Measurements from ENCODE around the gene CAMTA2. TPM values are rescaled to one million over a fixed set of nuclear protein-coding genes. Genes with fewer than 3 reads are reported as not detected.

CAMTA2 gene
- total and polyA plus RNA-seq, 2 donors from 2014 or later: 40.1 to 47.1 TPM

DNA sequence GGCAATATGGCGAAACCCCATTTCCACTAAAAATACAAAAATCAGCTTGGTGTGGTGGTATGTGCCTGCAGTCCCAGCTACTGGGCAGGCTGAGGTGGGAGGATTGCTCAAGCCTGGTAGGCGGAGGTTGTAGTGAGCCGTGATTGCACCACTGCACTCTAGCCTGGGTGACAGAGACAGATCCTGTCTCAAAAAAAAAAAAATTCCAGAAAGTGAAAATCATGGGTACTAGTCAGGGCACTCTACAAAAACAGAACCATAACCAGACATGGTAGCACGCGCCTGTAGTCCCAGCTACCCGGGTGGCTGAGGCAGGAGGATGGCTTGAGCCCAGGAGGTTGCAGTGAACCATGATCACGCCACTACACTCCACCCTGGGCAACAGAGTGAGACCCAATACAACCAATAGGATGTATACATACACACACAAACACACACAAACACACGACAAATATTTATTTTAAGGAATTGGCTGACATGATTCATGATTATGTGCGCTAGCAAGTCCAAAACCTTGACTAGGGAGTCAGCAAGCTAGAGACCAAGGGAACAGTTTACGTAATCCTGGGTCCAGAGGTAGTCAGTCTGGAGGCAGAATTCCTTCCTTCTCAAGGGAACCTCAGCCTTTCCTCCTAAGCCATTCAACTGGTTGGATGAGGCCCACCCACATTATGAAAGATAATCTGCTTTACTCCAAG lies 67.0 kb downstream of the CAMTA2 start:
- Histone ChIP-seq H3K27ac (ENCODE audit: low read depth in 2 of 2, low read length in 2 of 2) (no peak overlapping the region), H3K27me3 (ENCODE audit: control insufficient read depth, insufficient read depth, low read length) (no peaks in the 10 kb centered on the region), H3K4me3 (ENCODE audit: low read length in 3 of 3) (no peak overlapping the region), H3K4me1 (ENCODE audit: control insufficient read depth in 2 of 3, insufficient read depth in 2 of 3, low read depth in 1 of 3, low read length in 3 of 3) (no peaks in the 10 kb centered on the region), H3K9me3 (ENCODE audit: control insufficient read depth in 2 of 3, insufficient read depth in 1 of 3, low read length in 3 of 3) (no peaks in the 10 kb centered on the region), H3K9ac (ENCODE audit: low read length in 3 of 3) (no peak overlapping the region), H3K36me3 (ENCODE audit: control insufficient read depth in 2 of 3, insufficient read depth in 3 of 3, low read length in 3 of 3) (no peaks in the 10 kb centered on the region)
- TF ChIP-seq, protein P1, sequence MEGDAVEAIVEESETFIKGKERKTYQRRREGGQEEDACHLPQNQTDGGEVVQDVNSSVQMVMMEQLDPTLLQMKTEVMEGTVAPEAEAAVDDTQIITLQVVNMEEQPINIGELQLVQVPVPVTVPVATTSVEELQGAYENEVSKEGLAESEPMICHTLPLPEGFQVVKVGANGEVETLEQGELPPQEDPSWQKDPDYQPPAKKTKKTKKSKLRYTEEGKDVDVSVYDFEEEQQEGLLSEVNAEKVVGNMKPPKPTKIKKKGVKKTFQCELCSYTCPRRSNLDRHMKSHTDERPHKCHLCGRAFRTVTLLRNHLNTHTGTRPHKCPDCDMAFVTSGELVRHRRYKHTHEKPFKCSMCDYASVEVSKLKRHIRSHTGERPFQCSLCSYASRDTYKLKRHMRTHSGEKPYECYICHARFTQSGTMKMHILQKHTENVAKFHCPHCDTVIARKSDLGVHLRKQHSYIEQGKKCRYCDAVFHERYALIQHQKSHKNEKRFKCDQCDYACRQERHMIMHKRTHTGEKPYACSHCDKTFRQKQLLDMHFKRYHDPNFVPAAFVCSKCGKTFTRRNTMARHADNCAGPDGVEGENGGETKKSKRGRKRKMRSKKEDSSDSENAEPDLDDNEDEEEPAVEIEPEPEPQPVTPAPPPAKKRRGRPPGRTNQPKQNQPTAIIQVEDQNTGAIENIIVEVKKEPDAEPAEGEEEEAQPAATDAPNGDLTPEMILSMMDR (IDR thresholded peaks at IDR 0.05; ENCODE audit: borderline replicate concordance, extremely low read depth, insufficient read depth): no peak
- DNase-seq: no peak
- no peak for FAIRE-seq
- intact Hi-C loops (cut with DNase I): no loop called here

DNA sequence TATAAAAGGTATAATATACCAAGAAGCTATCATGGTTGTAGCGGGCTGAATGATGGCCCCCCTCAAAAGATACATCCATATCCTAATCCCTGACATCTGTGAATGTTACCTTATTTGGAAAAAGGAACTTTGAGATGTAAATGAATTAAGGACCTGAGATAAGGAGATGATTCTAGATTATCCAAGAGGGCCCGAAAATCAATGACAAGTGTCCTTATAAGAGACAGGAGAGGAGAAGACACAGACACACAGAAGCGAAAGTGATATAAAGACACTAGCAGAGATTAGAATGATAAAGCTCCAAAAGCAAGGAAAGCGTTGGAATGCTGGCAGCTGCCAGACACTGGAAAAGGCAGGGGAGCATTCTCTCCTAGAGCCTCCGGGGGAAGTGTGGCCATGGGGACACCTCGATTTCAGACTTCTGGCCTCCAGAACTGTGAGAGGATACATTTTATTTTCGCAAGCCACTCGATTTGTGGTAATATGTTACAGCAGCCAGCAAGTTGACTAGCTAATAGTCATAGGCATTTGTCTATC lies 67.9 kb downstream of the CAMTA2 start:
- Histone ChIP-seq H3K27ac (ENCODE audit: low read depth in 2 of 2, low read length in 2 of 2) (no peak overlapping the region), H3K9ac (ENCODE audit: low read length in 3 of 3) (no peak overlapping the region), H3K9me3 (ENCODE audit: control insufficient read depth in 2 of 3, insufficient read depth in 1 of 3, low read length in 3 of 3) (no peaks in the 10 kb centered on the region), H3K27me3 (ENCODE audit: control insufficient read depth, insufficient read depth, low read length) (no peaks in the 10 kb centered on the region), H3K4me1 (ENCODE audit: control insufficient read depth in 2 of 3, insufficient read depth in 2 of 3, low read depth in 1 of 3, low read length in 3 of 3) (no peaks in the 10 kb centered on the region), H3K36me3 (ENCODE audit: control insufficient read depth in 2 of 3, insufficient read depth in 3 of 3, low read length in 3 of 3) (no peaks in the 10 kb centered on the region), H3K4me3 (ENCODE audit: low read length in 3 of 3) (no peak overlapping the region)
- DNase-seq: no peak
- FAIRE-seq: no peak
- TF ChIP-seq, protein P1 (IDR thresholded peaks at IDR 0.05; ENCODE audit: borderline replicate concordance, extremely low read depth, insufficient read depth): no peak
- intact Hi-C loops (cut with DNase I): no loop called here

Small RNAs within 50 kb of the gene (microRNA-seq; reads per million reads assigned to microRNA genes)
- gene MIR6864 (not detected), gene MIR6865 (not detected)

Other genes starting within 250 kb of the CAMTA2 start
- gene ZMYND15, start 247.8 kb downstream of the CAMTA2 start, total RNA-seq: 5.1 TPM
- 1.3 TPM for gene ZMYND15, start 247.8 kb downstream of the CAMTA2 start, polyA plus RNA-seq (ENCODE audit: insufficient read depth, low read depth, low replicate concordance)
- gene CXCL16, start 247.7 kb downstream of the CAMTA2 start, total RNA-seq: 83.0 TPM
- gene CXCL16, start 247.7 kb downstream of the CAMTA2 start, polyA plus RNA-seq (ENCODE audit: insufficient read depth, low read depth, low replicate concordance): 22.5 TPM
- 0.88 TPM for gene TM4SF5, start 215.8 kb downstream of the CAMTA2 start, total RNA-seq
- gene TM4SF5, start 215.8 kb downstream of the CAMTA2 start, polyA plus RNA-seq (ENCODE audit: insufficient read depth, low read depth, low replicate concordance): 31.3 TPM
- 3.0 TPM for gene VMO1, start 201.3 kb downstream of the CAMTA2 start, total RNA-seq
- 2.5 TPM for gene VMO1, start 201.3 kb downstream of the CAMTA2 start, polyA plus RNA-seq (ENCODE audit: insufficient read depth, low read depth, low replicate concordance)
- gene GLTPD2, start 198.7 kb downstream of the CAMTA2 start, total RNA-seq: 0.35 TPM
- gene GLTPD2, start 198.7 kb downstream of the CAMTA2 start, polyA plus RNA-seq (ENCODE audit: insufficient read depth, low read depth, low replicate concordance): 12.5 TPM
- 103 TPM for gene PSMB6, start 191.5 kb downstream of the CAMTA2 start, total RNA-seq
- 317 TPM for gene PSMB6, start 191.5 kb downstream of the CAMTA2 start, polyA plus RNA-seq (ENCODE audit: insufficient read depth, low read depth, low replicate concordance)
- gene PLD2, start 180.5 kb downstream of the CAMTA2 start, total RNA-seq: 45.4 TPM
- gene PLD2, start 180.5 kb downstream of the CAMTA2 start, polyA plus RNA-seq (ENCODE audit: insufficient read depth, low read depth, low replicate concordance): 9.2 TPM
- 118 TPM for gene MINK1, start 154.3 kb downstream of the CAMTA2 start, total RNA-seq
- 21.2 TPM for gene MINK1, start 154.3 kb downstream of the CAMTA2 start, polyA plus RNA-seq (ENCODE audit: insufficient read depth, low read depth, low replicate concordance)
- gene C17orf107, start 88.1 kb downstream of the CAMTA2 start, total RNA-seq: 4.4 TPM
- gene C17orf107, start 88.1 kb downstream of the CAMTA2 start, polyA plus RNA-seq (ENCODE audit: insufficient read depth, low read depth, low replicate concordance): 2.5 TPM
- gene CHRNE, start 84.6 kb downstream of the CAMTA2 start, total RNA-seq: 1.3 TPM
- 0.82 TPM for gene CHRNE, start 84.6 kb downstream of the CAMTA2 start, polyA plus RNA-seq (ENCODE audit: insufficient read depth, low read depth, low replicate concordance)
- gene GP1BA, start 55.4 kb downstream of the CAMTA2 start, total RNA-seq: not detected
- not detected for gene GP1BA, start 55.4 kb downstream of the CAMTA2 start, polyA plus RNA-seq (ENCODE audit: insufficient read depth, low read depth, low replicate concordance)
- 60.0 TPM for gene SLC25A11, start 47.6 kb downstream of the CAMTA2 start, total RNA-seq
- 173 TPM for gene SLC25A11, start 47.6 kb downstream of the CAMTA2 start, polyA plus RNA-seq (ENCODE audit: insufficient read depth, low read depth, low replicate concordance)
- gene RNF167, start 47.4 kb downstream of the CAMTA2 start, total RNA-seq: 95.0 TPM
- 188 TPM for gene RNF167, start 47.4 kb downstream of the CAMTA2 start, polyA plus RNA-seq (ENCODE audit: insufficient read depth, low read depth, low replicate concordance)
- 496 TPM for gene PFN1, start 39.1 kb downstream of the CAMTA2 start, total RNA-seq
- gene PFN1, start 39.1 kb downstream of the CAMTA2 start, polyA plus RNA-seq (ENCODE audit: insufficient read depth, low read depth, low replicate concordance): 614 TPM
- 6.9 TPM for gene ENO3, start 36.6 kb downstream of the CAMTA2 start, total RNA-seq
- 17.8 TPM for gene ENO3, start 36.6 kb downstream of the CAMTA2 start, polyA plus RNA-seq (ENCODE audit: insufficient read depth, low read depth, low replicate concordance)
- gene SPAG7, start 19.9 kb downstream of the CAMTA2 start, total RNA-seq: 73.6 TPM
- 157 TPM for gene SPAG7, start 19.9 kb downstream of the CAMTA2 start, polyA plus RNA-seq (ENCODE audit: insufficient read depth, low read depth, low replicate concordance)
- 1.5 TPM for gene INCA1, start 9.8 kb upstream of the CAMTA2 start, total RNA-seq
- 1.6 TPM for gene INCA1, start 9.8 kb upstream of the CAMTA2 start, polyA plus RNA-seq (ENCODE audit: insufficient read depth, low read depth, low replicate concordance)
- 168 TPM for gene KIF1C, start 10.3 kb upstream of the CAMTA2 start, total RNA-seq
- gene KIF1C, start 10.3 kb upstream of the CAMTA2 start, polyA plus RNA-seq (ENCODE audit: insufficient read depth, low read depth, low replicate concordance): 69.6 TPM
- gene SLC52A1, start 47.8 kb upstream of the CAMTA2 start, total RNA-seq: 0.19 TPM
- 0.90 TPM for gene SLC52A1, start 47.8 kb upstream of the CAMTA2 start, polyA plus RNA-seq (ENCODE audit: insufficient read depth, low read depth, low replicate concordance)
- 10.0 TPM for gene ZFP3, start 90.8 kb upstream of the CAMTA2 start, total RNA-seq
- gene ZFP3, start 90.8 kb upstream of the CAMTA2 start, polyA plus RNA-seq (ENCODE audit: insufficient read depth, low read depth, low replicate concordance): 3.4 TPM
- 8.0 TPM for gene ZNF232, start 124.2 kb upstream of the CAMTA2 start, total RNA-seq
- gene ZNF232, start 124.2 kb upstream of the CAMTA2 start, polyA plus RNA-seq (ENCODE audit: insufficient read depth, low read depth, low replicate concordance): 6.9 TPM
- gene USP6, start 128.4 kb upstream of the CAMTA2 start, total RNA-seq: 0.19 TPM
- 0.06 TPM for gene USP6, start 128.4 kb upstream of the CAMTA2 start, polyA plus RNA-seq (ENCODE audit: insufficient read depth, low read depth, low replicate concordance)
- gene ZNF594, start 204.2 kb upstream of the CAMTA2 start, total RNA-seq: 12.3 TPM
- gene ZNF594, start 204.2 kb upstream of the CAMTA2 start, polyA plus RNA-seq (ENCODE audit: insufficient read depth, low read depth, low replicate concordance): 1.9 TPM
- gene SCIMP, start 247.2 kb upstream of the CAMTA2 start, total RNA-seq: 7.6 TPM
- gene SCIMP, start 247.2 kb upstream of the CAMTA2 start, polyA plus RNA-seq (ENCODE audit: insufficient read depth, low read depth, low replicate concordance): 0.37 TPM